Smooth muscle cell (in vitro differentiated cells): ENCODE measurements around the gene DENND1A. TPM values are rescaled to one million over a fixed set of nuclear protein-coding genes. Genes with fewer than 3 reads are reported as not detected.
A peak's percentile ranks its signal among the peaks of the same experiment; 100 is the strongest.

ENCODE experiments used
- DNase-seq: peaks from one replicate; lab custom pipeline; 2025; ENCODE audit not compliant: unreplicated experiment; lab: John Stamatoyannopoulos, UW
- H2AFZ ChIP-seq: fragments of 200-600 bp; sonication (generic); 2 replicates; pipeline ENCODE4 v1.6.0; 2016; ENCODE audit warnings: antibody characterized with exemption, low read depth, mild to moderate bottlenecking
- H3F3A ChIP-seq: fragments of 200-600 bp; sonication (generic); 2 replicates; pipeline ENCODE4 v1.6.0; 2017; ENCODE audit warnings: antibody characterized with exemption, low read depth
- H3K27ac ChIP-seq: fragments of 200-600 bp; sonication (generic); 2 replicates; pipeline ENCODE4 v1.5.1; 2016; ENCODE audit warnings: low read depth, mild to moderate bottlenecking
- H3K27me3 ChIP-seq: fragments of 200-600 bp; sonication (generic); 2 replicates; pipeline ENCODE4 v1.6.1; 2016; ENCODE audit warnings: low read depth, mild to moderate bottlenecking
- H3K36me3 ChIP-seq: fragments of 200-600 bp; sonication (generic); 2 replicates; pipeline ENCODE4 v1.5.1; 2016; ENCODE audit warnings: low read depth
- H3K4me1 ChIP-seq: fragments of 200-600 bp; sonication (generic); 2 replicates; pipeline ENCODE4 v1.5.1; 2016; ENCODE audit warnings: low read depth
- H3K4me2 ChIP-seq: fragments of 200-600 bp; sonication (generic); 2 replicates; pipeline ENCODE4 v1.6.0; 2016; ENCODE audit warnings: mild to moderate bottlenecking
- H3K4me3 ChIP-seq: fragments of 200-600 bp; sonication (generic); 2 replicates; pipeline ENCODE4 v1.5.1; 2016; ENCODE audit warnings: mild to moderate bottlenecking
- H3K79me2 ChIP-seq: fragments of 200-600 bp; sonication (generic); 2 replicates; pipeline ENCODE4 v1.6.0; 2016; ENCODE audit warnings: low read depth, mild to moderate bottlenecking
- H3K9ac ChIP-seq: fragments of 200-600 bp; sonication (generic); 2 replicates; pipeline ENCODE4 v1.6.0; 2016; ENCODE audit warnings: low read depth
- H3K9me3 ChIP-seq: fragments of 200-600 bp; sonication (generic); replicated peaks from 2 replicates; pipeline ENCODE4 v1.5.1; 2016; ENCODE audit warnings: low read depth
- H4K20me1 ChIP-seq: fragments of 200-600 bp; sonication (generic); 2 replicates; pipeline ENCODE4 v1.6.0; 2016; ENCODE audit warnings: low read depth
- CTCF ChIP-seq: fragments of 200-600 bp; sonication (generic); IDR thresholded peaks from 2 replicates; pipeline ENCODE4 v1.5.1; 2017; ENCODE audit warnings: borderline replicate concordance, mild to moderate bottlenecking, antibody characterized with exemption; ENCODE audit not compliant: insufficient read depth, poor library complexity, severe bottlenecking
- WGBS: methylation state at CpG from one replicate; pipeline ENCODE4 v1.1.7; 2016; ENCODE audit warnings: low lambda C conversion rate; 5-methylcytosine and 5-hydroxymethylcytosine counted together
- polyA plus RNA-seq: library from polyadenylated mRNA; unstranded; fragments of >200 nt; fragmentation: Nextera tagmentation; extraction: Ambion mirVana; gene quantifications from 2 replicates; pipeline ENCODE4 v1.2.1, GENCODE V29; 2016
- total RNA-seq: library from RNA; depleted of rRNA; stranded (reverse); fragments of >200 nt; gene quantifications from 2 replicates; pipeline ENCODE4 v1.2.3, GENCODE V29; 2014

The DENND1A gene
- total and polyA plus RNA-seq, 2 experiments from 2014 or later = 8.1 to 20.2 TPM

DNA sequence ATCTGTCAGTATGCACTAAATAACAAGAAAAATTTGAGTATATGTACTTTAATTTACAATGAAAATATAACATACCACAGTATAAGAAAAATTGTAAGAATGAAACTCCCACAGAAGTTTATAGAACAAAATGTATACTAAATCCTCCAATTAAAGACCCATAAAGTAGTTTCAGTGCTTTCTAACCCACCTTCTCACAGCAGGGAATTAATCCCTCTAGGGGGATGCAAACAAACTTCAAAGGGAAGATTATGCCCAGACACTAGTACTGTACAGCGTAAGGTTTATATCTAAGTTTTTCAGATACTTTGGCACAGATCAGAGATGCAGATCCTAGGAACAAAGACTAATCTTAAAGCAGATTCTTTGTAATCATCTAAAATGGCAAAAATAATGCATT lies 57.2 kb downstream of the DENND1A start:
- Histone ChIP-seq H3K79me2 (no peaks in the 10 kb centered on the region), H4K20me1 (peaks cover 7% of the 10 kb centered on the region), H3K4me1 (peaks cover 32% of the 10 kb centered on the region), H2AFZ (no peak overlapping the region), H3K36me3 (no peaks in the 10 kb centered on the region), H3K4me2 (no peak overlapping the region), H3K27ac (no peak overlapping the region), H3K4me3 (no peak overlapping the region), H3K9ac (no peak overlapping the region), H3F3A (peaks cover 7% of the 10 kb centered on the region), H3K27me3 (no peaks in the 10 kb centered on the region), H3K9me3 (no peaks in the 10 kb centered on the region)
- 78% methylated on average over 1 of the region's 1 CpG for WGBS
- TF ChIP-seq CTCF = no peak
- no peak for DNase-seq

DNA sequence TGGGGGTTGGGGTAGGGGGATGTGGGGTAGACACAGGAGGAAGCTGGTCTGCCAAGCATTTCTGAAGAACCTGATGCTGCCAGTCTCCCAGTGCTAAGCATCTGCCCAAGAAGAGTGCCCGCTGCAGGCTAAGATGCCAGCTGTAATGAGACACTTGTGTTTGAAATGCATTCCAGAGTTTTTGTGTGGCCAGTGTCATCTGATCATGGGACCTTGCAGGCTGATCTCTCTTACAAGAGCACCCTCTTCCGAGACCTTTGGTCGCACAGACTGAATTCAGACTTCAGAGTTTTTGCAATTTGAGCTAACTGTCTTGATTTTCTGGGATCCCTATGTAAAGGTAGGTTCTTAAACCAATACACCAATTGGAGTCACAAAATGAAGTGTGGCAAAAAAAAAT lies 58.1 kb downstream of the DENND1A start:
- Histone ChIP-seq H3K4me1 (peaks cover 41% of the 10 kb centered on the region), H3K9ac (no peak overlapping the region), H3K36me3 (no peaks in the 10 kb centered on the region), H4K20me1 (peaks cover 10% of the 10 kb centered on the region), H3K27ac (no peak overlapping the region), H3K9me3 (no peaks in the 10 kb centered on the region), H3K27me3 (no peaks in the 10 kb centered on the region), H3K79me2 (no peaks in the 10 kb centered on the region), H3K4me3 (no peak overlapping the region), H2AFZ (no peak overlapping the region), H3K4me2 (no peak overlapping the region), H3F3A (peaks cover 10% of the 10 kb centered on the region)
- no peak for DNase-seq
- WGBS = 86% methylated on average over 3 of the region's 3 CpGs
- no peak for TF ChIP-seq CTCF

GRCh38 chr9:123868002-123868401 lies 61.9 kb downstream of the DENND1A start:
- DNase-seq = no peak
- Histone ChIP-seq H3K9ac (no peak overlapping the region), H3K4me1 (peaks cover 70% of the 10 kb centered on the region), H3K4me2 (peak overlapping the region; percentile 25), H3K9me3 (no peaks in the 10 kb centered on the region), H2AFZ (no peak overlapping the region), H3K4me3 (no peak overlapping the region), H3K27me3 (no peaks in the 10 kb centered on the region), H4K20me1 (peaks cover 22% of the 10 kb centered on the region), H3K27ac (no peak overlapping the region), H3F3A (peaks cover 10% of the 10 kb centered on the region), H3K79me2 (no peaks in the 10 kb centered on the region), H3K36me3 (no peaks in the 10 kb centered on the region)
- WGBS = 29% methylated on average over 3 of the region's 3 CpGs
- no peak for TF ChIP-seq CTCF

GRCh38 chr9:123867034-123867433 lies 62.9 kb downstream of the DENND1A start:
- Histone ChIP-seq H3K36me3 (no peaks in the 10 kb centered on the region), H3K4me3 (no peak overlapping the region), H2AFZ (no peak overlapping the region), H3F3A (peaks cover 10% of the 10 kb centered on the region), H3K27me3 (no peaks in the 10 kb centered on the region), H4K20me1 (peaks cover 25% of the 10 kb centered on the region), H3K4me2 (no peak overlapping the region), H3K9ac (no peak overlapping the region), H3K9me3 (no peaks in the 10 kb centered on the region), H3K79me2 (no peaks in the 10 kb centered on the region), H3K27ac (no peak overlapping the region), H3K4me1 (peaks cover 71% of the 10 kb centered on the region)
- no peak for DNase-seq
- 82% methylated on average over 3 of the region's 3 CpGs for WGBS
- no peak for TF ChIP-seq CTCF
